Right ventricle myocardium superior (tissue), 1 donor: ENCODE results near the gene MT1A. TPM values are rescaled to one million over a fixed set of nuclear protein-coding genes. Genes with fewer than 3 reads are reported as not detected.
A peak's percentile ranks its signal among the peaks of the same experiment; 100 is the strongest.
"Not testable (repeated sequence)": the region's sequence is repeated elsewhere in the genome, so short reads cannot be mapped to it uniquely, and the experiment has no call there.

Source experiments
- ATAC-seq: fragments of 200-7000 bp; cut with Tn5 transposase; one replicate; pipeline ENCODE4 v1.9.1; 2020; ENCODE audit warnings: mild to moderate bottlenecking; ENCODE audit not compliant: poor library complexity
- DNase-seq: peaks from one replicate; pipeline ENCODE4 v3.0.0-alpha.2; 2020
- intact Hi-C: fragments of 100-400 bp; cut with DNase I; formaldehyde crosslinking; loops from one replicate; pipeline ENCODE4 v1.11.2; 2022
- total RNA-seq: library from RNA; stranded (reverse); fragmentation: NEBNext Ultra II Directional; extraction: Animal tissue kit (Norgen Biotek cat#: 25700); gene quantifications from one replicate; pipeline ENCODE4 v1.2.1, GENCODE V29; 2021
- donor health status: DM: no; HTN: yes; CAD: no; lungs with severe emphysema.

MT1A gene
- total RNA-seq, 1 donor from 2014 or later = 2.3 TPM

DNA sequence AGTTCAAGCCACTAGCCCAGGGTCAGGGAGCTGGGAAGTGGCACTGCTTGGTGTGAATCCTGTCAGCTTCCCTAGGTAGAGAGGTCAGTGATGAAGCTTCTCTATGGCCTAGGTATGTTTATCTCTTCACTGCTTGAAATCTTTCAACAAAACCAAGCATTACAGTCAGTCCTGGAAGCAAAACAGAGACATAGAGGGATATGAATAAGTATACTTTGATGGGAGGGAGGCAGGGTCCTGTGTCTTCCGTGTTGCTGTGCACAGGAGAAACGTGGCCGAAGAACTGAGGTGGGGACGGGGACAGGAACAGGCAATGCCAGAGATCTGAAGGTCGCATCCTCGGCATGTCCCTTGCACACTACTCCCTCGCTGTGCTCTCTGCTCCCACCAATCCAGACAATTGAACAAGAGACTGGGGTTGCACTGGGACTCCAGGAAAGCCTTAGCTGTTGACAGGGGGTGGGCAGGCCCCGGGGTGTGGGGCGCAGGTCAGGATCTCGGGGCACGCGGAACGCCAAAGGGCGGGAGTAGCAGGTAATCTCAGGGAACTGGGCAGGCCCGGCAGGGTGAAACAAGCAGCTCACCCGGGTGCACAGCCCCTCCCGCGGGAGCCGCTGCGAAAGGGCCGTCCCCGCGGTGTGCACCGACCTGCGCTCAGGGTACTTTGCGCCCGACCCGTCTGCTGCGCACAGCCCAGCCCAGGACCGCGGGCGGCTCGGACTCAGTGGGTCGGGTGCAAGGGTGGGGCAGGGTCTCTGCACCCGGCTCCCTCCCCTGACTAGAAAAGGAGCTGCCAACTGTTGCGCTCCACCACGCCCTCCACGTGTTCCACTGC, 30.8 kb downstream of the MT1A start, which contains the start of gene MT1H:
TSS of gene MT1H (plus strand) at position 810 of the 835 bp plus-strand sequence. CDS start 71 bp downstream, outside the sequence.
- ATAC-seq = peak; percentile 6
- DNase-seq = no peak
- intact Hi-C loops = no loop called here

DNA sequence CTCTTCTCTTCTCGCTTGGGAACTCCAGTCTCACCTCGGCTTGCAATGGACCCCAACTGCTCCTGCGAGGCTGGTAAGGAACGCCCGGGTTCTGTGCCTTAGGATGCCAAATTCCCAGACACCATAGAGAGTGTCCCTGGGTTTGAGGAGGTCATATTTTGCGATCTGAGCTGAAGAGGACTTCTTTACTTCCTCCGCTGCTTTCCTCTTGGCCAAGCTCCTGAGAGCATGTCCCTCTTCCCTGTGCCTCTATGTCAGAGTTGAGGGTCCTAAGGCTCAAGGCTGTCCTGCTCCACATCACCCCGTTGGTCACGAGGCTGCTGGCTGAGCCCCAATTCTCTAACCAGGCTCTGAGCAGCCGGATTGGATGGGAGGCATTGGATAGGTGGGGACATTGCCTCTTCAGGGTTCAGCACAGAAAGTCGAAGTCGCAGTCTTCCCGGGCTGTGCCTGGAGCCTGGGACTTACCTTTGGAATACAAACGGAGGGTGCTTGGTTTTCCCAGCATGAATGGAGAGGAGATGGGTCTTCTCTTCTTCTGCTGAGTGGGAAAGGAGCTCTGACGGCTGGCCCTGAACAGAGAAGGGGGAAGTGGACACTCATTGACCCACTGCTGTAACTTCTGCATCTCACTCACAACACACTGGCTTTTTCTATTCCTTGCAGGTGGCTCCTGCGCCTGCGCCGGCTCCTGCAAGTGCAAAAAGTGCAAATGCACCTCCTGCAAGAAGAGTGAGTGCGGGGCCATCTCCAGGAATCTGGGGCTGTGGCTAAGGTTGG, 31.6 kb downstream of the MT1A start:
- no peak for ATAC-seq
- intact Hi-C loops = no loop called here
- DNase-seq = no peak

DNA sequence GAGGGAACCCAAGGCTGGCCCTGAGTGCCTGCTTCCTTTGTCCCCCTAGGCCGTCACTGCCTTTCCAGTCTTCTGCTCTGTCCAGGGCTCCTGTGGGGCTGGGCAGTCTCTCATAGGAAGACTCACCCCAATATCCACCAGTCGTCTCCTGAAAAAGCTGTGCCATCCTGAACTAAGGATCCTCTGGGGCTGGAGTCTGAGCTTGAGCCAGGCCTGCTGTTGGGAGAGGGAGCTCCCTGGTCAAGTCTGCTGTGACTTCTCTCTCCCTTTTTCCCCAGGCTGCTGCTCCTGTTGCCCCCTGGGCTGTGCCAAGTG, 32.1 kb downstream of the MT1A start:
- intact Hi-C loops = no loop called here
- DNase-seq (no peak), ATAC-seq (no peak)

DNA sequence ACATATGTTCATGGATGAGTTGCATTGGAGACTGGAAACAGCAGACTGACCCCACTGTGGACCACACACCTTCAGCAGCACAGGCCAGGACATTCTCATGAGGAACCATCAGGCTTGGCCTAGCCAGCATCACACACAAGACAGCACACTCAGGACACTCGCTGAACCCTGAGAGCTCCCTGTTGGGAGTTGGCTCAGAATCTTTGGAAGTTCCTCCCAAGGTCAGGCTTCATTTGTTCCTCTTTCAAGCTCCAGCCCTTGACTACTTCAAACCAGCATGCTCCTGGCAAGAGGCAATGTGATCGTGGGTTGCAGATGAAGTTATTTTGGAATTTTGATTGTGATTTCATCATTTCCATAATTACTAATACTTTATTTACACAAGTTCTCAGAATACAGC, 33.2 kb downstream of the MT1A start:
- not testable (repeated sequence) for ATAC-seq, DNase-seq
- intact Hi-C loops = loop anchor here (2.0 kb wide), 1 partner anchor 31 kb away; no protein-coding TSS in a partner anchor

DNA sequence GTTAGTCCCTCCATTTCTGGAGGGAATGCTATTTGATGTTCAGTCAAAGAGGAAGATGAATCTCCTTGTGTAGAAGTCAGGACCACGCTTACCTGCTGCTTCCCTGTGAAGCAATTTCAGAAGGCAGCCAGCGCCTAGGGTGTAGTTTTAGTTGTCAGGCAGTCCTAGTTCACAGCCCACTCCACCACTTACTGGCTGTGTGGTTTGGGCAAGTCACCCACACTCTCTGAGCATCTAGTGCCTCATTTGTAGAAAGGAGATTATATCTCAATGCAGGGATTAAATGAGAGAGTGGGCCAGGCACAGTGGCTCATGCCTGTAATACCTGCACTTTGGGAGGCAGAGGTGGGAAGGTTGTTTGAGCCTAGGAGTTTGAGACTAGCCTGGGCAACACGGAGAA, 33.7 kb downstream of the MT1A start:
- intact Hi-C loops = loop anchor here (2.0 kb wide), 1 partner anchor 31 kb away; no protein-coding TSS in a partner anchor
- DNase-seq, ATAC-seq: not testable (repeated sequence)

DNA sequence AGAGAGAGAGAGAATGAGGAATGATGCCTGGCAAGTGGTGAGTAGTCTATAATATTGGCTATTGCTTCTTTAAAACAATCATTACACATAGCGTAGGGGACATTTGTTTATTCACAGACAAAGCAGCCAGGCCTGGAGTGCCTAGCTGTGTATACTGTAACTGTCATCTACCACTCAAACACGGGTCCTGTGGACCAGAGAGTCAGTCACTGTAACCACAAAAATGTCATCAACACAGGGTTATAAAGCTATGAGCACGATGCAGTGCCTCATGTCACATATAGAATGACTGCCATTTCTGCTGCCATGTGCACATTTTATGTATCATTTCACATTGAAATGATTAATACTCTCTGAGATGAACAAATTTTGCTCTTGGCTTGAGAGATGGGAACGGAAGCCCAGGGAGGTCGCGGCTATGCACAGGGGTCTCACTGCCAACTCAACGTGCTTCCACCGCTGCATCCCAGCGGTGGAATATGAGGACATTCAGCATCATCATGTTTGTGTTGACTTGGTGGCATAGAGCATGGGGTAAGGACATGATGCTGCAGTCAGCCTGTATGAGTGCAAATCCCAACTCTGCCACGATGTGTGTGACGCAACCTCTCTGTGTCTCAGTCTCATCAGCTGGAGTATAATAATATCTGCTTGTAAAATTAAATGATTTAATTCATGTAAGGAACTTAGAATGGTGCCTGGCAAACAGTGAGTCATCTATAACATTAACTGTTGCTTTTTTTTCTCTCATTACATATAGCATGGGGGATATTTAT, 34.5 kb downstream of the MT1A start:
- intact Hi-C loops = loop anchor here (2.0 kb wide), 1 partner anchor 30 kb away; no protein-coding TSS in a partner anchor
- ATAC-seq = no peak
- DNase-seq = no peak

DNA sequence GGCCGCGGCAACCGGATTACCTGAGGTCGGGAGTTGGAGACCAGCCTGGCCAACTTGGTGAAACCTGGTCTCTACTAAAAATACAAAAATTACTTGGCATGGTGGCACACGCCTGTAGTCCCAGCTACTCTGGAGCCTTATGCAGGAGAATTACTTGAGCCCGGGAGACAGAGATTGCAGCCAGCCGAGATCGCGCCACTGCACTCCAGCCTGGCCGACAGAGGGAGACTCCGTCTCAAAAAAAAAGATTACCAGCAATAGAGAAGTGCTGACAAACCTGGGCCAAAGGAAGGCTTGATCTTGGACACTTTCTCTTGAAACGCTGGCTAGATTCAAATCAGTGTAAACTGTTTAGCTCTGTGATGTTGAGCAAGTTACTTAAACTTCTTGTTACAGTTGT, 35.5 kb downstream of the MT1A start:
- DNase-seq (no peak), ATAC-seq (peak; percentile 55)
- intact Hi-C loops = loop anchor here (2.0 kb wide), 1 partner anchor 29 kb away; no protein-coding TSS in a partner anchor

DNA sequence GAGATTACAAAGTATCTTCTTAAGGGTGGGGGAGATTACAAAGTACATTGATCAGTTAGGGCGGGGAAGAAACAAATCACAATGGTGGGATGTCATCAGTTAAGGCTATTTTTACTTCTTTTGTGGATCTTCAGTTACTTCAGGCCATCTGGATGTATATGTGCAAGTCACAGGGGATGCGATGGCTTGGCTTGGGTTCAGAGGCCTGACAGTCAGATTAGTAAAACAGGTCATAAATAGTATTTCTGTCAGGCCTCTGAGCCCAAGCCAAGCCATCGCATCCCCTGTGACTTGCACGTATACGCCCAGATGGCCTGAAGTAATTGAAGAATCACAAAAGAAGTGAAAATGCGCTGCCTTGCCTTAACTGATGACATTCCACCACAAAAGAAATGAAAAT, 36.1 kb downstream of the MT1A start:
- DNase-seq = not testable (repeated sequence)

DNA sequence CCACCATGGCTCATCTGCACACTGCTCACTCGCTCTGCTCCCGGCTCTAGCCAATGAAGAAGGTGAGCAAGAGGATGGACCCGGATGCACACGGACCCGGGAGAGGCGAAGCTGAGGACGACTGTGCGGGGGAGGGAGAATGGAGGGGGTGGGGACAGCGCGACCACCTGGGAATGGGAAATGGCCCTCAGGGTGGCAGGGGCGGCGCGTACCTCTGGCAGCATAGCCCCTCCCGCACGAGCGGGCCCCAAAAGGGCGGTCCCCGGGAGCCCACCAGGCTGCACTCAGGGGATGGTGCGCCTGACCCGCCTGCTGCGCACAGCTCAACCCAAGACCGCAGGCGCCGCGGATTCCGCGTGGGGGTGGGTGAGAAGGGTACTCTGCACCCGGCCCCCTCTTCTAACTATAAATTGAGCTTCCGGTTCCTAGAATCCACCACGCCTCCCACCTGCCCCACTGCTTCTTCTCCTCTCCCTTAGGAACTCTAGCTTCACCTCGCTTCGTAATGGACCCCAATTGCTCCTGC, 37.3 kb downstream of the MT1A start:
- ATAC-seq (no peak), DNase-seq (no peak)
- intact Hi-C loops = no loop called here

More for the DNA sequence above, 36.1 kb downstream of the MT1A start:
- intact Hi-C loops, ATAC-seq: not testable (repeated sequence)

DNA sequence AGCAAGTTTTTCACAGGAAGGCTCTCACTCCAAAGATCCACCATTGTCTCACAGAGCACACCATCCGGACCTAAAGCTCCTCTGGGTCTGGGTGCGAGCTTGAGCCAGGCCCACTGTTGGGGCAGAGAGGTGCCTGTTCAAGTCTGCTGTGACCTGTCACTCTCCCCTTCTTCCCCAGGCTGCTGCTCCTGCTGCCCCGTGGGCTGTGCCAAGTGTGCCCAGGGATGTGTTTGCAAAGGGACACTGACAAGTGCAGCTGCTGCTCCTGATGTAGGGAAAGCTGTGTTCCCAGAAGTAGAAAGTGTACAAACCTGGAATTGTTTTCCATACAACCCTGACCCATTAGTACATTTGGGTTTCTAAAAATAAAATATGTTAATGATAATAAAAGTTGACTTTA, 39.0 kb downstream of the MT1A start:
- intact Hi-C loops = no loop called here
- DNase-seq (no peak), ATAC-seq (no peak)

DNA sequence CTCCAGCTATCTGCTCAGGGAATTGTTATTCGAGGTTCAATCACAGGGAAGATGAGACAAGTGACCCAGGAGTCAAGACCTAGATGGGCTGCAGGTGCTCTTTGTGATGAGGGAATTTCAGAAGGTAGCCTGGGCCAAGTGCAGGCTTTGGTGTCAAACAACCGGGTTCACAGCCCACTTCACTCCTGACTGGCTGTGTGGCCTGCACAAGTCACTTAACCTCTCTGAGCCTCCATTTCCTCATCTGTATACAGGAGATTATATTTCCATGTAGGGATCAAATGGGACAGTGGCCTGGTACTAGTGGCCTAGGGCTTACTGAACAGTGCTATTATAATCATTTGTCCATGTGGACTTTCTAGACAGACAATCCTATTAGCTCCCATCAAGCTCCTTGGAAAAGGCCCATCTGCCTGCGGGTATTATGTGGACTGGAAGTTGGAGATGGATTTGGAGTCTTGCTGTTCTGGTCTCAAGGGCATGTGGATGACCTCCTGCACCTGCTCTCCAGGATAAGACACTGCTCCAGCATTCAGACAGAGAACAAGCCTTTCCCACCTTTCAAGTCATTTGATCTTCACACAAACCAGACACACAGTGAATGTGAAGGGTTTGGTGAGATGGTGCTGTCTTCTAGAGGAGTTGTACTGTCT, 40.7 kb downstream of the MT1A start:
- no peak for DNase-seq
- intact Hi-C loops = no loop called here
- no peak for ATAC-seq

DNA sequence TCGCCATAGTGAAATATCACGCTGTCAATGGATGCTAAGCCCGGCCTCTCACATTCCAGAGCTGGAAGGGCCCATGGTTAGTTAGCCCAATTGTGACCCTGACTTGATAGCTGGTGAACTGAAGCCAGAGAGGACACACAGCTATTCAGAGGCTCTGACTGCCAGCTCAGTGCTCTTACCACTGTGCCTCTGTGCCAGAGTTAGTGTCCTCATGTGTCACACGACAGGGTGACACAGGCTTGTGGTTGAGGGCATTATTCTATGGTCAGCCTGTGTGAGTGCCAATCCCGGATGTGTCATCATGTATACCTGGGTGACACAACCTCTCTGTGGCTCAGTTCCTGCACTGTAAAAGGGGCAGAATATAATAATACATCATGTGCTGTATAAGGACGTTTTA, 41.4 kb downstream of the MT1A start:
- intact Hi-C loops = no loop called here
- ATAC-seq = peak; percentile 49
- DNase-seq = no peak

DNA sequence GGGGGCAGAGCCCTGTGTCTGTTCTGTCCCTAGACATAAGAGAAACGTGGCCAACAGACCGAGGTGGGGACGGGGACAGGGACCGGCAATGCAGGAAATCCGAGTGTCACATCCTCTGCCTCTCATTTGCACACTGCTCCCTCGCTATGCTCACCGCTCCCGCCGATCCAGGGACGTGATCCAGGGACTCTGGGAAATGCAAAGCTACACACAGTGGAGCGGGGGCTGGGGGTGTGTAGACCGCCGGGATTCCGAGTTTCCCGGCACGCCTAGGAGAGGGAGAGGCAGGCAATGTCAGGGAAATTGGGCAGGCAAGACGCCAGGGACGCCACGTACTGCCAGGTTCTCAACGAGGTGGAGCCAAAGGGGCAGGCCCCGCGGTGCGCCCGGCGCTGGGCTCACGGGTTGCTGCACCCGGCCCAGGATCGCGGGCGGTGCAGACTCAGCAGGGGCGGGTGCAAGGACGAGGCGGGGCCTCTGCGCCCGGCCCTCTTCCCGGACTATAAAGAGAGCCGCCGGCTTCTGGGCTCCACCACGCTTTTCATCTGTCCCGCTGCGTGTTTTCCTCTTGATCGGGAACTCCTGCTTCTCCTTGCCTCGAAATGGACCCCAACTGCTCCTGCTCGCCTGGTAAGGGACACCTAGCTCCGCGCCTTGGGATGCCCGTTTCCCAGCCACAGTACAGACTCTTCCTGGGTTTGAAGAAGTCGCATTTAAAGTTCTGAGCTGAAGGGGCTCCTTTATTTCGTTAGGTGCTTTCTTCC, 43.7 kb downstream of the MT1A start, which contains the start of gene MT1X:
TSS of gene MT1X (plus strand) at position 532 of the 764 bp plus-strand sequence. CDS start at position 603, 71 bp downstream.
- ATAC-seq (peak; percentile 95), DNase-seq (peak; percentile 97)
- intact Hi-C loops = loop anchor here (2.0 kb wide), 1 partner anchor 73 kb away; the partner anchor contains the start of gene MT2A

DNA sequence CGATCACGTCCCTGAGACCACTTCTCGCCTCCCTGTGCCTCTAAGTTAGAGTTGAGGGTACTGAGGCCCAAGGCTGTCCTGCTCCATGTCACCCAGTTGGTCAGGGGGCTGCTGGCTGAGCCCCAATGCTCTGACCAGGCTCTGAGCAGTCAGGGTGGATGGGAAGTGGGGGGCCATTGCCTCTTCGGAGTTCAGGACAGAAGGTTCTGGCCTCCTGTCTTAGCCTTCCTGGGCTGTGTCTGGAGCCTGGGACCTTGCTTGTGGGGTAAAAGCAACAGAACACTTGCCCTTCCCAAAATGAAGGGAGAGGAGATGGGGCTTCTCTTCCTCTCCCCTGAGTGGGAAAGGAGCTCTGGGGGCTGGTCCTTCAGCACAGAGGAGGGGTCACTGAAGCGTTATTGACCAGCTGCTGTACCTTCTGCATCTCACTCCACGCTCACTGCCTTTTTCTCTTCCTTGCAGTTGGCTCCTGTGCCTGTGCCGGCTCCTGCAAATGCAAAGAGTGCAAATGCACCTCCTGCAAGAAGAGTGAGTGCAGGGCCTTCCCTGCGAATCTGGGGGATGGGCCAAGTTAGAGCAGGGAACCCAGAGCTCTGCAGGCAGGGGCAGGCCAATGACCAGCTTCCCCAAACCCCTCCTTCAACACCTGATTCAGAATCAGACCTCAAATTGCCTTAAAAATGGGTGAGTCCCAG, 44.4 kb downstream of the MT1A start:
- no peak for DNase-seq
- ATAC-seq = no peak
- intact Hi-C loops = loop anchor here (2.0 kb wide), 1 partner anchor 74 kb away; the partner anchor contains the start of gene MT2A

DNA sequence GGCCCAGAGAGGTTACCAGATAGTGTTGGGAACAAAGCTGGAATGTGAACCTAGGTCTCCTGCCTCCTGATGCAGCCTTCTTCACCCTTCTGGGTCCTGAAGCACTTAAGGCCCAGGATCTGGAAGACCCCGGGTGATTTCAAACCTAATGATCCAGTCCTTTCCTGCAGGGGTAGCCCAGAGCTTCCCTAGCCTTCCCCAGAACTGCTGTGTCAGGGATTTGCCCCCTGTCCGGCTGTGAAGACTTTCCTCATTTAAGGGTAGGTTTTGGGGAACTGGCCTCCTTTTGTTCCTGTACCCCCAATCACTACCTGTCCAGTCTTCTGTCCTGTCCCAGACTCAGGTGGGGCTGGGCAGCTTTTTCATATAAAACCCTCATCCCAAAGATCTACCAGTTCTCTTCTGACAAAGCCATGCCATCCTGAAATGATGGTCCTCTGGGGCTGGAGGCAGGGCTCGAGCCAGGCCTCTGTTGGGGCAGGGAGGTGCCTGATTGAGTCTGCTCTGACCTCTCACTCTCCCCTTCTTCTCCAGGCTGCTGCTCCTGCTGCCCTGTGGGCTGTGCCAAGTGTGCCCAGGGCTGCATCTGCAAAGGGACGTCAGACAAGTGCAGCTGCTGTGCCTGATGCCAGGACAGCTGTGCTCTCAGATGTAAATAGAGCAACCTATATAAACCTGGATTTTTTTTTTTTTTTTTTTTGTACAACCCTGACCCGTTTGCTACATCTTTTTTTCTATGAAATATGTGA, 45.1 kb downstream of the MT1A start:
- intact Hi-C loops = loop anchor here (2.0 kb wide), 1 partner anchor 75 kb away; the partner anchor contains the start of gene MT2A
- DNase-seq (no peak), ATAC-seq (no peak)
